ENCODE data around the gene SDK2. TPM values are rescaled to one million over a fixed set of nuclear protein-coding genes. Genes with fewer than 3 reads are reported as not detected.

The SDK2 gene
- polyA plus RNA-seq, 2 of the 4 experiments (the other 2 are of a cell fraction), result 0.36 to 0.57 TPM

DNA sequence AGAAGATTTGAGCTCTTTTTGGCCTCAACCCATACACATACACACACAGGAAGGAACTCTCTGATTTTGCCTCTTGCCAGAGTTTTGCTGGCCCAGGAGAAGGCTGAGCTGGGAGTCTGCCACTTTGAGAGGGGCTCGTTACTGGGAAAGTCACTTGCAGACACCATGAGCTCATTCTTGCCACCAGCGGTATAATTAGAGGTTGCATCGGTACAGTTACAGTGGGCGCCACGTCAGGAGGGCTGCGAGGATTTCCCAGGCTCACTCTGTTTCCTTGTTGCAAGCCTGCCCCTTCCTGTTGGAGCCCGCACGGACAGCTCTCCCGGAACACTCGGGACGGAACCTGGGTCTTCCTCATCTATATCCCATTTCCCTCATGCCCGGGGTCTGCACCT lies 3.1 kb upstream of the SDK2 start:
- Histone ChIP-seq H3K27ac (no peak overlapping the region), H3K4me2 (no peak overlapping the region), H3K9me3 (0 out of 3 replicates have a peak, but pooled peaks cover under 1% of the 10 kb centered on the region), H3K4me3 (no peak overlapping the region), H3K4me1 (peaks cover 4% of the 10 kb centered on the region; the same call in 1 of the 3 replicates)
- ChIA-PET POLR2A (no interaction called here), CTCF (interaction anchor here (0.9 to 8.3 kb wide), 19 partner anchors 9 to 552 kb away, joined by 3 to 64 read pairs (median 8); no protein-coding TSS in a partner anchor)
- TF ChIP-seq TP53 (CRISPR knock-in tag; IDR thresholded peaks at IDR 0.05), result no peak
- no peak for TF ChIP-seq JUNB (IDR thresholded peaks at IDR 0.05)
- no peak for TF ChIP-seq NR3C1 (IDR thresholded peaks at IDR 0.05)
- TF ChIP-seq, protein P1, sequence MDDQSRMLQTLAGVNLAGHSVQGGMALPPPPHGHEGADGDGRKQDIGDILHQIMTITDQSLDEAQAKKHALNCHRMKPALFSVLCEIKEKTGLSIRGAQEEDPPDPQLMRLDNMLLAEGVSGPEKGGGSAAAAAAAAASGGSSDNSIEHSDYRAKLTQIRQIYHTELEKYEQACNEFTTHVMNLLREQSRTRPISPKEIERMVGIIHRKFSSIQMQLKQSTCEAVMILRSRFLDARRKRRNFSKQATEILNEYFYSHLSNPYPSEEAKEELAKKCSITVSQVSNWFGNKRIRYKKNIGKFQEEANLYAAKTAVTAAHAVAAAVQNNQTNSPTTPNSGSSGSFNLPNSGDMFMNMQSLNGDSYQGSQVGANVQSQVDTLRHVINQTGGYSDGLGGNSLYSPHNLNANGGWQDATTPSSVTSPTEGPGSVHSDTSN (IDR thresholded peaks at IDR 0.05), result no peak
- TF ChIP-seq, protein P2, sequence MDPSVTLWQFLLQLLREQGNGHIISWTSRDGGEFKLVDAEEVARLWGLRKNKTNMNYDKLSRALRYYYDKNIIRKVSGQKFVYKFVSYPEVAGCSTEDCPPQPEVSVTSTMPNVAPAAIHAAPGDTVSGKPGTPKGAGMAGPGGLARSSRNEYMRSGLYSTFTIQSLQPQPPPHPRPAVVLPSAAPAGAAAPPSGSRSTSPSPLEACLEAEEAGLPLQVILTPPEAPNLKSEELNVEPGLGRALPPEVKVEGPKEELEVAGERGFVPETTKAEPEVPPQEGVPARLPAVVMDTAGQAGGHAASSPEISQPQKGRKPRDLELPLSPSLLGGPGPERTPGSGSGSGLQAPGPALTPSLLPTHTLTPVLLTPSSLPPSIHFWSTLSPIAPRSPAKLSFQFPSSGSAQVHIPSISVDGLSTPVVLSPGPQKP (IDR thresholded peaks at IDR 0.05; ENCODE audit: low read depth, low read length), result no peak
- TF ChIP-seq NFE2L2 (conservative IDR thresholded peaks at IDR 0.05; ENCODE audit: low read length), result no peak
- no peak for TF ChIP-seq KDM1A (IDR thresholded peaks at IDR 0.05; ENCODE audit: low read depth)
- TF ChIP-seq, protein P3, sequence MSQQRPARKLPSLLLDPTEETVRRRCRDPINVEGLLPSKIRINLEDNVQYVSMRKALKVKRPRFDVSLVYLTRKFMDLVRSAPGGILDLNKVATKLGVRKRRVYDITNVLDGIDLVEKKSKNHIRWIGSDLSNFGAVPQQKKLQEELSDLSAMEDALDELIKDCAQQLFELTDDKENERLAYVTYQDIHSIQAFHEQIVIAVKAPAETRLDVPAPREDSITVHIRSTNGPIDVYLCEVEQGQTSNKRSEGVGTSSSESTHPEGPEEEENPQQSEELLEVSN (IDR thresholded peaks at IDR 0.05; ENCODE audit: borderline replicate concordance, low read depth), result no peak
- TF ChIP-seq TFCP2L1 (CRISPR knock-in tag; IDR thresholded peaks at IDR 0.05), result no peak
- TF ChIP-seq CBX8 (IDR thresholded peaks at IDR 0.05), result no peak
- TF ChIP-seq ZSCAN20 (CRISPR knock-in tag; IDR thresholded peaks at IDR 0.05), result no peak
- TF ChIP-seq, protein P4, sequence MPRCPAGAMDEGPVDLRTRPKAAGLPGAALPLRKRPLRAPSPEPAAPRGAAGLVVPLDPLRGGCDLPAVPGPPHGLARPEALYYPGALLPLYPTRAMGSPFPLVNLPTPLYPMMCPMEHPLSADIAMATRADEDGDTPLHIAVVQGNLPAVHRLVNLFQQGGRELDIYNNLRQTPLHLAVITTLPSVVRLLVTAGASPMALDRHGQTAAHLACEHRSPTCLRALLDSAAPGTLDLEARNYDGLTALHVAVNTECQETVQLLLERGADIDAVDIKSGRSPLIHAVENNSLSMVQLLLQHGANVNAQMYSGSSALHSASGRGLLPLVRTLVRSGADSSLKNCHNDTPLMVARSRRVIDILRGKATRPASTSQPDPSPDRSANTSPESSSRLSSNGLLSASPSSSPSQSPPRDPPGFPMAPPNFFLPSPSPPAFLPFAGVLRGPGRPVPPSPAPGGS (IDR thresholded peaks at IDR 0.05), result no peak
- TF ChIP-seq, protein P5, sequence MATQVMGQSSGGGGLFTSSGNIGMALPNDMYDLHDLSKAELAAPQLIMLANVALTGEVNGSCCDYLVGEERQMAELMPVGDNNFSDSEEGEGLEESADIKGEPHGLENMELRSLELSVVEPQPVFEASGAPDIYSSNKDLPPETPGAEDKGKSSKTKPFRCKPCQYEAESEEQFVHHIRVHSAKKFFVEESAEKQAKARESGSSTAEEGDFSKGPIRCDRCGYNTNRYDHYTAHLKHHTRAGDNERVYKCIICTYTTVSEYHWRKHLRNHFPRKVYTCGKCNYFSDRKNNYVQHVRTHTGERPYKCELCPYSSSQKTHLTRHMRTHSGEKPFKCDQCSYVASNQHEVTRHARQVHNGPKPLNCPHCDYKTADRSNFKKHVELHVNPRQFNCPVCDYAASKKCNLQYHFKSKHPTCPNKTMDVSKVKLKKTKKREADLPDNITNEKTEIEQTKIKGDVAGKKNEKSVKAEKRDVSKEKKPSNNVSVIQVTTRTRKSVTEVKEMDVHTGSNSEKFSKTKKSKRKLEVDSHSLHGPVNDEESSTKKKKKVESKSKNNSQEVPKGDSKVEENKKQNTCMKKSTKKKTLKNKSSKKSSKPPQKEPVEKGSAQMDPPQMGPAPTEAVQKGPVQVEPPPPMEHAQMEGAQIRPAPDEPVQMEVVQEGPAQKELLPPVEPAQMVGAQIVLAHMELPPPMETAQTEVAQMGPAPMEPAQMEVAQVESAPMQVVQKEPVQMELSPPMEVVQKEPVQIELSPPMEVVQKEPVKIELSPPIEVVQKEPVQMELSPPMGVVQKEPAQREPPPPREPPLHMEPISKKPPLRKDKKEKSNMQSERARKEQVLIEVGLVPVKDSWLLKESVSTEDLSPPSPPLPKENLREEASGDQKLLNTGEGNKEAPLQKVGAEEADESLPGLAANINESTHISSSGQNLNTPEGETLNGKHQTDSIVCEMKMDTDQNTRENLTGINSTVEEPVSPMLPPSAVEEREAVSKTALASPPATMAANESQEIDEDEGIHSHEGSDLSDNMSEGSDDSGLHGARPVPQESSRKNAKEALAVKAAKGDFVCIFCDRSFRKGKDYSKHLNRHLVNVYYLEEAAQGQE (IDR thresholded peaks at IDR 0.05), result no peak
- no peak for TF ChIP-seq NPAS2 (CRISPR knock-in tag; IDR thresholded peaks at IDR 0.05; ENCODE audit: borderline replicate concordance)
- TF ChIP-seq MAFK (IDR thresholded peaks at IDR 0.05; ENCODE audit: partially characterized antibody), result no peak
- no peak for TF ChIP-seq EHF (CRISPR knock-in tag; IDR thresholded peaks at IDR 0.05)
- TF ChIP-seq ZFP36 (IDR thresholded peaks at IDR 0.05; ENCODE audit: borderline replicate concordance, partially characterized antibody), result no peak
- ATAC-seq, result no peak
- WGBS (ENCODE audit: missing lambda C conversion rate), result 66% methylated on average over 12 of the region's 12 CpGs
- FAIRE-seq, result no peak
- DNase-seq (ENCODE audit: low read depth in 1 of 2, low spot score in 1 of 2), result no peak

DNA sequence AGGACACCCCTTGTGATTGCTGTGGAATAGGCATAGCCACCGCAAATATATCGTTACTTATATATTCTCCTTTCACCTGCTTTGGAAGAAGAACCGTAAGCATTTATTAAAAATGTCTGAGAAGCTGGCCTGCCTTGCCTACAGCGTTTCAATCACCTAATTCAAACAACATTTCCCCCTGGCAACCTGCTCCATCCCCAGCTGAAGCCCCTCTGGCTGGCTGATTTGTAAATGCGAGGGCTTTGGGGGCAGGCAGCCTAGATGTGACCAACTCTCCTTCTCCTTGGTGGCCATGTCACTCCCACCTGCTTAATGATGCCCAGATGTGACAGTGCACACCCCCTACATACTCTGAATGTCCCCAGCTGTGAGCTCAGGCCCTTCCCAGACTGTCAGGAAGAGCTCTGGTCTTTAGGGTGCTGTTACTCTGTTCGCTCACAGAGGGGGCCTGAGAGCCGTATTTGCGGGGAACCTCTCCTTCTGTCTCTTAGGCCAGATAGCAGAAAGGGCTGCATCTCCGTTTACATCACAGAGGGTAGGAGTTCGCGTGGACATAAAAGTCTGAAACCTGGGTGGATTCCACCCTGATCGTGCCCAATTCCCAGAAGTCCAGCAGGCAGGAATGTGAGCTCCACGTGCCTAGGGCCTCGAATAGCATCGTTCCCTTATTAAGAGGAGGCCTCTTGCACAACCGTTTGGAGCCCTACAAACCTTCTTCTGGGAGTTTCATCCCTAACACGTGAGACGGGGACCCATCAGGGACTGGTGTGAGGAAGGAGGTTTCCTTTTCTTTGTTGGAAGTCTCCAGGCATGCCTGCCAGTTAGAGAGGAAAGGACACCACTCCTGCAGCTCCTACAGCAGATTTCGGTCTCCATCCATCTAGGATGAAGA lies 2.4 kb upstream of the SDK2 start:
- DNase-seq (ENCODE audit: low read depth in 1 of 2, low spot score in 1 of 2) (peak; percentile 50 to 54), FAIRE-seq (no peak), ATAC-seq (no peak)
- TF ChIP-seq SMC3 (IDR thresholded peaks at IDR 0.05) (0 out of 3 replicates have a peak, but pooled peaks have one; percentile 19), HDAC2 (IDR thresholded peaks at IDR 0.05) (no peak), RAD21 (conservative IDR thresholded peaks at IDR 0.05 in 1 of 2, IDR thresholded peaks at IDR 0.05 in 1 of 2) (peak in 1 of 2 experiments; percentile 41; a peak in 2 of 5 replicates)
- TF ChIP-seq, protein P6, sequence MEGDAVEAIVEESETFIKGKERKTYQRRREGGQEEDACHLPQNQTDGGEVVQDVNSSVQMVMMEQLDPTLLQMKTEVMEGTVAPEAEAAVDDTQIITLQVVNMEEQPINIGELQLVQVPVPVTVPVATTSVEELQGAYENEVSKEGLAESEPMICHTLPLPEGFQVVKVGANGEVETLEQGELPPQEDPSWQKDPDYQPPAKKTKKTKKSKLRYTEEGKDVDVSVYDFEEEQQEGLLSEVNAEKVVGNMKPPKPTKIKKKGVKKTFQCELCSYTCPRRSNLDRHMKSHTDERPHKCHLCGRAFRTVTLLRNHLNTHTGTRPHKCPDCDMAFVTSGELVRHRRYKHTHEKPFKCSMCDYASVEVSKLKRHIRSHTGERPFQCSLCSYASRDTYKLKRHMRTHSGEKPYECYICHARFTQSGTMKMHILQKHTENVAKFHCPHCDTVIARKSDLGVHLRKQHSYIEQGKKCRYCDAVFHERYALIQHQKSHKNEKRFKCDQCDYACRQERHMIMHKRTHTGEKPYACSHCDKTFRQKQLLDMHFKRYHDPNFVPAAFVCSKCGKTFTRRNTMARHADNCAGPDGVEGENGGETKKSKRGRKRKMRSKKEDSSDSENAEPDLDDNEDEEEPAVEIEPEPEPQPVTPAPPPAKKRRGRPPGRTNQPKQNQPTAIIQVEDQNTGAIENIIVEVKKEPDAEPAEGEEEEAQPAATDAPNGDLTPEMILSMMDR (IDR thresholded peaks at IDR 0.05), result 0 out of 3 replicates have a peak, but pooled peaks have one; percentile 6
- H3K9me3 ChIP-seq, result no peaks in the 10 kb centered on the region
- CTCF ChIA-PET, result interaction anchor here (0.6 to 8.3 kb wide), 37 partner anchors 9 to 695 kb away, joined by 3 to 64 read pairs (median 4); no protein-coding TSS in a partner anchor
- H3K27ac ChIP-seq, result no peak overlapping the region
- H3K4me1 ChIP-seq, result peaks cover 4% of the 10 kb centered on the region; the same call in 1 of the 3 replicates
- H3K4me3 ChIP-seq, result no peak overlapping the region
- POLR2A ChIA-PET, result no interaction called here
- WGBS (ENCODE audit: missing lambda C conversion rate), result 78% methylated on average over 19 of the region's 19 CpGs
- no peak overlapping the region for H3K4me2 ChIP-seq

Measured in A549 (cell line).